NCI-H2227 treated with DMSO at 0.1 percent for 48 hours (cell line): ENCODE results near the gene TMEM39B.
"Not testable (repeated sequence)": the region's sequence is repeated elsewhere in the genome, so short reads cannot be mapped to it uniquely, and the experiment has no call there.

ENCODE experiments used
- DNase-seq: peaks from one replicate; lab custom pipeline; 2025; lab: John Stamatoyannopoulos, UW

TMEM39B gene

GRCh38 chr1:32072622-32073298 lies at the start of gene TMEM39B:
Gene TMEM39B (plus strand): TSS chr1:32072939. CDS start chr1:32073048, 109 bp downstream.
- peak; percentile 97 for DNase-seq

DNA sequence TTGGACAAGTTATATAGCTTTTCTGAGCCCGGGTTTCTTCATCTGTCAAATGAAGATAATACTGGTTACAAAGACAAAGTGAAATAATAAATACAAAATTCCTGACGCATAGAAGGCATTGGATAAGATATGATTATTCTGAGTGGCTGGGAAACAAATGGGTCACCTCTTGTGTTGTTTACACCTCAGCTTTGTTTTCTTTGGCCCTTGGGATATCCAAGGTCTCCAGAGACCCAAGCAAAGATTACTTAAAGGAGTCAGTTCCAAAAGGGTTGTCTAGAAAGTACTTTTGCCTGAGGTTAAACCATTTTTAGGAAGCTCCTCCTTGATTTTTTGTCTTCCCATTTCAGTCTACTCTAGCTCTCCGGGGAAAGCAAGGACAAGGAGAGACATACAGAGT lies 49.4 kb upstream of the TMEM39B start:
- DNase-seq = no peak

DNA sequence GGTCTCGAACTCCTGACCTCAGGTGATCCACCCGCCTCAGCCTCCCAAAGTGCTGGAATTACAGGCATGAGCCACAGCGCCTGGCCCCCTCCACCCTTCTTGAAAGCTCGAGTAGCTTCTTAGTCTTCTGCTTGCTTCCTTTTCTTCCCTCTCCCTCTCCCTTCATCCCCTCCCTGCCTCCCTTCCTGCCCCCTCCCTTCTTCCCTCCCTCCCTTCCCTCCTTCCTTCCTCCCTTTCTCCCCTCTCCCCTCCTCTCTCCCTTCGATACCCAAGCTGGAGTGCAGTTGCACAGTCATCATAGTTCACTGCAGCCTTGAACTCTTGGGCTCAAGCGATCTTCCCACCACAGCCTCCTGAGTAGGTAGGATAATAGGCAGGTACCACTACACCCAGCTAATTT lies 47.2 kb upstream of the TMEM39B start:
- DNase-seq = no peak

GRCh38 chr1:32028746-32029145 lies 44.0 kb upstream of the TMEM39B start:
- DNase-seq = no peak

DNA sequence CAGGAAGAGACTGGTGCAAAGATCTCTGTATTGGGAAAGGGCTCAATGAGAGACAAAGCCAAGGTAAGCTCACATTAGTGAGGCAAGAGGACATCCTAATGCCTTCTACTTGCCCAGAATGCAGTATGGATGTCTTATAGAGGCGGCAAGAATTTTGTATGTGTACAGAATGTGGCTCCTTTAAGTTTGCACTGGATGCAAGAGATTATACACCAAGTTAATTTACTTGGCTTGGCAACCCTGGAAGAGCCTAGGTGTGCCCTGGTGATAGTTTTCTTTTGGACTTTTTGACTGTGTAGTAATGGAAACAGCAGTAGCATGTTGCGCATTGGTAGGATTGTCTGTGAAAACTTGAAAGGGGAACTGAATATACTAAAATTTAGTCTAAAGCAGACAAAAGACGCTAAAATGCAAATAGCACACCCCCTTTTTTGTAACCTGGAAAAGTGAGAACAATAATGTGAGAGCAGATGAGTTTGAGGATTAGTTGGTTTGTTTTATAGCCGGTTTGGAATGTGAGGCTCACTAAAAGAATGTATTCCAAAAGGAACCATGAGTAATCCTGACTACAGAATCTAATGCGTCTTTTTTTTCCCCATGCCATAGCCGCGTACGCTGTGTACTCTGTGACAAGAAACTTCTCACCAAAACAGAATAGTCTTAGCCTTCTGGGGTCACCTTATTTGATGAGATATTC lies 41.0 kb upstream of the TMEM39B start:
- DNase-seq = no peak

DNA sequence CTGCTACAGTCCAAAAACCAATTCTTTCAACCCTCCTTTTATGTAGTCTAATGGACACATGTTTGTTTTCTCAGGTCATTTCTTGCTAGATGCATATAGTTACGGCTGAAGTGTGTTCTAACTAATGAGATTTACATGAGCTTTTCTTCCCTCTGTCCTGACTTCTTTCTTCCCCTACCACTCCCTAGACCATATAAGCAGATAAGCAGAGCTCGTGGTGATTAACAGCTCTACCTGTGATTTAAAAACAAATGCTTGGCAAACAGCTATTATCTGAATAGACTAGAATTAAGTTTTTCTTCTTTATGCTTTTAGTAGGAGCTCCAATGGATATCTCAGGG lies 40.5 kb upstream of the TMEM39B start:
- no peak for DNase-seq

DNA sequence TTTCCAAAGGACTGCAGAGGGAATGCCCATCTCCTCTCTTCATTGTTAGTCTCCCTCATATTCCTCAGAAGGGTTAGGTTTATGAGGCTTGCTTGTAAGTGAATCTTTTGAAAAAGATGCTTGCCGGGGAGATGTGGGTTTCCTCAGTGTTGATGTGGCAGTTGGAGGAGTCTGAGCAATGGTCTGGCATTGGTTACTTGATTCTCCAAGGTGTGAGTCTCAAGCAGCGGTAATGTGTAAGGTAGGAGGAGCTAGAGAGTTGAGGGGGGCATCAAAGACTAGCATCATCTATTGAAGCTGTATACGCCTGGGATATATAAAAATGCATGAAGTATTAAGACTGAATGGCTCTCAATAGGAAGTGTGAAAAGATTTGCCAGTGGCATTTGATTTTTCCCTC lies 37.6 kb upstream of the TMEM39B start:
- DNase-seq = no peak

DNA sequence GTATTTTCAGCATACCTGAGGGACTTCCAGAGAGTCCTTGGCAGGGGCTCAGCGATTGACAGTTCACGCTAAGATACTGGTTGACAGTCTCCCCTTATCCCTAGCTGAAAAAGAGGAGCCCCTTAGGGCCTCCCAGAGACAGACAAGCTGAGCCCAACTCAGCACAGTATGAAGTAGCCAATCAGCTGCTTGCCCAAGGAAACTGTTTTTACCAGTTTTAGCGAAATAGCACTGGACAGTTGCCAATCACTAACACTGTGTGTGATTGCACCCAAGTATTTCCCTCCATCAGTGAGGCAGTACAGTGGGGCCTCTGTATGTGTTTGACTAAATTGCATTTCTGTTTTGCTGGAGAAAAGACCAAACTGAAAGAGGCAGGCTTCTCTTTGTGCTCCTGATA lies 32.0 kb upstream of the TMEM39B start:
- no peak for DNase-seq

DNA sequence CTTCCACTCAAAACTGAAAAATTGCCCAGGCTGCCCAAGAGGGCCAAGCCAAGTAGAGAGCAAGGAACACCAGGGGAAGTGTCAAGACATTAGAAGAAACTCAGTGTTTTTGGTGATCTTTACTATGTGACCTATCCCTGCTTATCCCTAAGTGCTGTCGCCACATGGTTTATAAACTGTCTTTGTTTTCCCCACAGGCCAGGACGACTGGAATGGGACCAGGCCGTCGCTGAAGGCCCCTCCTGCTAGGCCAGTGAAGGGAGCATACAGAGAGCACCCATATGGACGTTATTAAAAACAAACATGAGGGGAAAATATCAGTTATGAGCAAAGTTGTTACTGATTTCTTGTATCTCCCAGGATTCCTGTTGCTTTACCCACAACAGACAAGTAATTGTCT lies 30.4 kb upstream of the TMEM39B start:
- no peak for DNase-seq

- DNase-seq = no peak
Observed at GRCh38 chr1:32044234-32044633, 28.5 kb upstream of the TMEM39B start.

- no peak for DNase-seq
Observed at GRCh38 chr1:32045772-32046171, 27.0 kb upstream of the TMEM39B start.

GRCh38 chr1:32047701-32048100 lies 25.0 kb upstream of the TMEM39B start:
- DNase-seq = no peak

GRCh38 chr1:32048440-32048839 lies 24.3 kb upstream of the TMEM39B start:
- no peak for DNase-seq

DNA sequence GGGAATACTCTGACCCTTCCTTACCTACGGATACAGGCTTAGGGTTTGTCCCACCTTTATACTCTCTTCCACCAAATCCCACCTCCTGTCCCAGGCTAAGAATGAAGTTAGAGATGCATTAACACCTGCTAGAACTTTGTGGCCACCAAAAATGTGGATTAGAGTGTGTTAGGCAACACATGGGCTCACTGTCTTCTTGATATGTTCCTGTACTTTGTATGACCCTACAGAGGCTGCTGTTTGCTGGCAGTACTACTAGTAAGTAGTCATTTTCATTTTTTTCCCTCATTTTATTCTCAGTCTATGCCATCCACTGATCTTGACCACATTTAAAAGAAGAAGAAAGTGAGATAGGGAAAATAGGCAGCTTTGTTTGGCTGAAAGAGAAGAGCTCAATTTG lies 21.0 kb upstream of the TMEM39B start:
- DNase-seq = no peak

GRCh38 chr1:32052887-32053286 lies 19.9 kb upstream of the TMEM39B start:
- DNase-seq = no peak

GRCh38 chr1:32055416-32055815 lies 17.3 kb upstream of the TMEM39B start:
- no peak for DNase-seq

DNA sequence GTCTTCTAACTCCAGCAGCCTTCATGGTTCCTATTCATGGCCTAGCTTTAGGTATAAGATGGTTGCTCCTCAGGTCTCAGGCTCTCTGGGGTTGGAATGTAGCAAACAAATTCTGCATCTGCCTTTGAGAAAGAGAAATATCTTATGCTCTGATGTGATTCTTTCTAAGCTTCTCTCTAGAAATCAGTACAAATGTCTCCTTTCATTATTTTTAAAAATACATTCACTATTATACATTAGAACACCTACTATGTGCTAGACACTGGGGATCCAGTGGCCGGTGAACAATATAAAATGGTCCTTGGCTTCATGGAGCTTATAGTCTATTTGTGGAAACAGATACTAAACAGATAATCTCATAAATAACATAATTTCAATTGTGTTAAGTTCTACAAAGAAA lies 16.1 kb upstream of the TMEM39B start:
- DNase-seq = no peak

DNA sequence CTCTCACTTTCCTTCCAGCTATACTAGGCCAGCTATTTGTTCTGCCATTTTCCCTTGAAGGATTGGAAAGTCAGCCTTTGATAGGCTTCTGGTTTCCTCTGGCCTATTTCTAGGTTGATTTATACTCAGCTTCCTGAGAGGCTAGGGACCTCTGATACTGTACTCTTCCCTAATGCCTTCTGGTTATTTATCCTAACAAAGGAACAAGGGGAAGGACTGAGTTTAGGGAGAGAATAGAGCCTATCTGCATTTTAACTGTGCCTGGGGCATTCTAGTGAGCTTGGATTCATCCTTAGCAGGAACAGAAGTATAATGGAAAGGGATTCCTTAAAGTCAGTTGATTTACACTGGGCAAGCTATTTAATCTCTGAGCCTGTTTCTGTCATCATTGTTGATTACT lies 11.8 kb upstream of the TMEM39B start:
- DNase-seq = no peak

DNA sequence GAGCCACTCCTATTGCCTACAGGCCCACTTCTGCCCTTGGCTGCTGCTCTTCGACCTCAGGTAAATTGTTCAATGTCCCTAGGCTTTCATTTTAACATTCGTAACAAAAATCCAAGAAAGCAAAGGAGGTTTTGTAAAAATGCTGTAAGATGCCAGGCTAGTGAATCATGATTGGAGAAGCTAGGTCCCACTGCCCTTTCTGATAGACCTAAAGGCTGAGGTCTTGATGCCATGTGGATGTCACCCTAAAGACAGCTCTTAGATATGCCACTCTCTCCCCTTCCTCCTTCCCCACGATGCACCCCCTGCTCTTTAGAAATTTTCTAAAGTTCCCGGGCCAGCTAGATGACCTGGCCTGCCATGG lies 9.9 kb upstream of the TMEM39B start:
- no peak for DNase-seq

DNA sequence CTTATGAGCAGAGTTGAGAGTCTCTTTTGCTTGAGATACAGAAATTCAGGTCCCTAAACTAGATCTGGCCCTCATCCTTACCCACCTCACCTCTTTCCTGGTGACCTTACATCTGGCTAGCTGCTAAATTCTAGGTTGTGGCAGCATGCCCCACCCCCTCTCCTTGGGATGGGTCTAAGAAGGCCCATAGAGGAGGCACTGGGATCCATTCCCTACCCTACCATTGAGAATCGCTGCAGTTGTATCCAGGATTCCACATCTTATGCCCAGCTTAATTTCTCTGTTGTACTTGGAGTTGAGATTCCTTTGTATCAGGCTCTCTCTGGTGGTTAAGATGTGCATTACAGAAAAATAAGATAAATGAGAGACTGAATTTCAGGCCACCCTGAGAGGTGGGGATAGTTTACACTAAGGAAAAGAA lies 9.5 kb upstream of the TMEM39B start:
- DNase-seq = peak; percentile 79

DNA sequence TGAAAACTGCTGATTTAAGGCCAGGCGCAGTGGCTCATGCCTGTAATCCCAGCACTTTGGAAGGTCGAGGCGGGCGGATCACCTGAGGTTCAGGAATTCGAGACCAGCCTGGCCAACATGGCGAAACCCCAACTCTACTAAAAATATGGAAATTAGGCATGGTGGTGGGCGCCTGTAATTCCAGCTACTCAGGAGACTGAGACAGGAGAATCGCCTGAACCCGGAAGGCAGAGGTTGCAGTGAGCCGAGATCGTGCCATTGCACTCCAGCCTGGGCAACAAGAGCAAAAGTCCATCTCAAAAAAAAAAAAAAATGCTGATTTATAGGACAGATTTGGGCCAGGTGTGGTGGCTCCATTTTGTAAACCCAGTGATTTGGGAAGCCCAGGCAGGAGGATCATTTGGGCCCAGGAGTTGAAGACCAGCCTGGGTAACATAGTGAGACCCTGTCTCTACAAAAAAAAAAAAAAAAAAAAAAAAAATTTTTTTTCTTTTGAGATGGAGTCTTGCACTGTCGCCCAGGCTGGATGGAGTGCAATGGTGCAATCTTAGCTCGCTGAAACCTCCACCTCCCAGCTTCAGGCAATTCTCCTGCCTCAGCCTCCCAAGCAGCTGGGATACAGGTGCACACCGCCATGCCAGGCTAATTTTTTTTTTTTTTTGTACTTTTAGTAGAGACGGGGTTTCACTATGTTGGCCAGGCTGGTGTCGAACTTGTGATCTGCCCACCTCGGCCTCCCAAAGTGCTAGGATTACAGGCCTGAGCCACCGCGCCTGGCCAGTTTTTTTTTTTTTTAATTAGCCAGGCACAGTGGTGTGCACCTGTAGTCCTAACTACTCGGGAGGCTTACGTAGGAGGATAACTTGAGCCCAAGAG lies 6.9 kb upstream of the TMEM39B start:
- DNase-seq = not testable (repeated sequence)

DNA sequence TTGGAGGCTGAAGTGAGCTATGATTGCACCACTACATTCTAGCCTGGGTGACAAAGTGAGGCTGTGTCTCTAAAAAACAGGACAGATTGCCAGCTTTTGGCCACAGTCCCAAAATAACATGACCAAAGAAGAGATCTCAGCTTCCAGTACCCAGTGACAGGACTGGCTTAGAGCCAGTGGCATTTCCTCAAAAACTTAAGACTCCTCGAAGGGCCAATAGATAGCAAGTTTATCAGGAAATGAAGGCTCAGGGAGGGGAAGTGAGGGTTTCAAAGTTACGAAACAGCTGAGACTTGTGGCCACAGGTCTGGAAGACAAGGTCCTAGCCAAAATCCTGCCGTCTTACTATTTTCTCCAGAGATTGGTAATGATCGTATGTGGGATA lies 6.3 kb upstream of the TMEM39B start:
- DNase-seq = no peak

DNA sequence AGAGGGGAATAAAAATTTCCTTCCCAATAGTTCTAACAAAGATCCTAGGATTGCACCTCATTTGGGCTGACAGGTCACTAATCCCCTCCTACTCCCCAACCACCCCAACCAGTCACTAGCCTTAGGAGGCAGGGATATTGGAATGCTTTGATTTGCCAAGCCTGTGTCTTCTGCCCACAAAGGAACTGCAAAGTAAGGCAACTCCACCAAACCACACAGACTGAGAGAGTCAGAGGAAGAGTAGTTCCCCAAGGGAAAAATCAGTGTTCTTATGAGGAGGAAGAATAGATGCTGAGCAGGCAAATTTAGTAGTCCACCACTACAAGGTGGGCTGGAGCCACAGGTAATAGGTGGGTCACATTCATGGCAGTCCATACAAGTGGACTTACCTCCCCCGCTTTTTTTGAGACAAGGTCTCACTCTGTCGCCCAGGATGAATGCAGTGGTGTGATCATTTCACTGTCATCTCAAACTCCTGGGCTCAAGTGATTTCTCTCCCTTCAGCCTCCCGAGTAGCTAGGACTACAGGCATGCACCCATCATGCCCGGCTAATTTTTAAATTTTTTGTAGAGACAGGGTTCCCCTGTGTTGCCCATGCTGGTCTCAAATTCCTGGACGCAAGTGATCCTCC lies 3.7 kb upstream of the TMEM39B start:
- DNase-seq = no peak
